ENCODE data around the gene TSNAX.
A peak's percentile ranks its signal among the peaks of the same experiment; 100 is the strongest.

Gene TSNAX, protein sequence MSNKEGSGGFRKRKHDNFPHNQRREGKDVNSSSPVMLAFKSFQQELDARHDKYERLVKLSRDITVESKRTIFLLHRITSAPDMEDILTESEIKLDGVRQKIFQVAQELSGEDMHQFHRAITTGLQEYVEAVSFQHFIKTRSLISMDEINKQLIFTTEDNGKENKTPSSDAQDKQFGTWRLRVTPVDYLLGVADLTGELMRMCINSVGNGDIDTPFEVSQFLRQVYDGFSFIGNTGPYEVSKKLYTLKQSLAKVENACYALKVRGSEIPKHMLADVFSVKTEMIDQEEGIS

DNA sequence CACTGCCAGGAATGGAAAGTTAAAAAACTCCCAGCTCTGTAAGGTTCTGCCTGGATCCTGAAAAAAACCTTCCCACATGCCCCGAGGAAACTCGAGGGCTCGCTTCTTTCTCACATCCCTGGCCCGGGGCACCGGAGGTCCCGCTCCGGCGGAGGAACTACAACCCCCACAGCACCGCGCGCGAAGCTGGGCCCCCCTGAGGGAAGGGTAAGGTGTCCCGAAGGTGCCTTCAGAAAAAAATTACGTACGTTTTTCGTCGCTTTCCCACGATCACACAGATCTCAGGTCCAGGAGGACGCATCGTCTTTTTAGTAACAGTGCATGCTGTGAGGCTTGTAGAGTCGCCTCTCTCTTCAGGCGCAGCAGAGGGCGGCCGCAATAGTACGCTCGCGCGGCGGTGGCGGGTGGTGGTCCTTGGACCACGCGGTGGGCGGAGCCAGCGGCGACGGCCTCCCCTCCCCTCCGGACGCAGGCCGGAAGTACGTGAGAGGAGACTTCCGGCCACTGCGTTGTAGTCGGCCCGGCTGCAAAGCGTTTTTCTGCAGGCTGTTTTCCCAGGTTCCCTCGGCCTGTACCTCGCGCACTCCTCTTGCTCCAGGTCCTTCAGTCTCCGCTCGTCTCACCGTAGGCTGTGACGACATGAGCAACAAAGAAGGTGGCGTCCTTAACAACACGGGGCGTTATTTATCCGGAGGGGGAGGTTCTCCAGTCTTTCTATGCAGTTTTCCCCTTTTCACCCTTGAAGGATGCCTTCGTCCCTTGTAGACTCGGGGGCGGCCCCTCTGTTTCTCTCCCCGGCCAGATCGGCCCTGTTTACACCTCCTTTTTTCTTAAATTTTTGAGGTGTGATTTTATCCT lies at the start of gene TSNAX:
Gene TSNAX, plus strand, starts transcription at position 498 of the 858 bp plus-strand sequence. Its CDS starts 142 bp downstream, at position 640.
- no peak for TF ChIP-seq JUND (IDR thresholded peaks at IDR 0.05; ENCODE audit: low read depth)
- peak; percentile 83 to 97 for DNase-seq (ENCODE audit: low read depth in 1 of 2, low spot score in 1 of 2)
- in situ Hi-C loops (cut with HindIII; ENCODE audit: low pct_unique_long_range_greater_than_20kb, low sequenced_read_pairs): no loop called here

DNA sequence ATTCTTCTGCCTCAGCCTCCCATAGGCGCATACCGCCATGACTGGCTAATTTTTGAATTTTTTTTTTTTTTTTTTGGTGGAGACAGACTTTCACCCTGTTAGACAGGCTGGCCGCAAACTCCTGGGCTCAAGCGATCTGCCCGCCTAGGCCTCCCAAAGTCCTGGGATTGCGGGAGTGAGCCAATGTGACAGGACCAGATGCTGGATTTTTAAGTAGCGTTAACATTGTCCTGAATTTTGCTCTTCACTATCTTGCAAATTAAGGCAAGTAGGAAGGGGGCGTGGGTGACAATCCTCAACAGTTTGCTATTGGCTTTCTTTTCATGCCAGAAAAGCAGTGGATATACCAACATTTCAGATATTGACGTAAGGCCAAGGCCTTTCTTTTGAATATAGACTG lies 49.7 kb upstream of the TSNAX start:
- in situ Hi-C loops (cut with HindIII; ENCODE audit: low pct_unique_long_range_greater_than_20kb, low sequenced_read_pairs): no loop called here
- TF ChIP-seq JUND (IDR thresholded peaks at IDR 0.05; ENCODE audit: low read depth): no peak
- no peak for DNase-seq (ENCODE audit: low read depth in 1 of 2, low spot score in 1 of 2)

DNA sequence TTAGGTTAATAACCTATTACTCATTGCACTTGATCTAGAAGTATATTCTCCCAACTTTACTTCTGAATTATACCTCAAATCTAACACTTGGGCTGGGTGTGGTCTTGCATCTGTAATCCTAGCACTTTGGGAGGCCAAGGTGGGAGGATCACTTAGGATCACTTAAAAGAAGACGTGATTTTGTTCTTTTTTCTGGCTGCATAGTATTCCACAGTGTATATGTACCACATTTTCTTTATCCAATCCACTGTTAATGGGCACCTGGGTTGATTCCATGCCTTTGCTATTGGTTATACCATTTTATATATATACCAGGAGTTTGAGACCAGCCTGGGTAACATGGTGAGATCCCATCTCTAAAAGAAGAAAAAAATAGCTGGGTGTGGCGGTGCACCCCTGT lies 48.5 kb upstream of the TSNAX start:
- no peak for DNase-seq (ENCODE audit: low read depth in 1 of 2, low spot score in 1 of 2)
- in situ Hi-C loops (cut with HindIII; ENCODE audit: low pct_unique_long_range_greater_than_20kb, low sequenced_read_pairs): no loop called here
- TF ChIP-seq JUND (IDR thresholded peaks at IDR 0.05; ENCODE audit: low read depth): no peak

DNA sequence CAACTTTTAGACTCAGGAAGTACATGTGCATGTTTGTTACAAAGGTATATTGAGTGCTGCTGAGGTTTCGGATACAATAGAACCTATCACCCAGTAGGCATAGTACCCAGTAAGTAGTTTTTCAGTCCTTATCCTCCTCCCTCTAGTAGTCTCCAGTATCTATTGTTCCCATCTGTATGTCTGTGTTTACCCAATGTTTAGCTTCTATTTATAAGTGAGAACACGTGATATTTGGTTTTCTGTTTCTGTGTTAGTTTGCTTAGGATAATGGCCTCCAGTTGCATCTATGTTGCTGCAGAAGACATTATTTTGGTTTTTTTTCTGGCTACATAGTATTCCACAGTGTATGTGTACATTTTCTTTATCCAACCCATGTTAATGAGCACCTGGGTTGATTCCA lies 47.2 kb upstream of the TSNAX start:
- no peak for TF ChIP-seq JUND (IDR thresholded peaks at IDR 0.05; ENCODE audit: low read depth)
- in situ Hi-C loops (cut with HindIII; ENCODE audit: low pct_unique_long_range_greater_than_20kb, low sequenced_read_pairs): no loop called here
- DNase-seq (ENCODE audit: low read depth in 1 of 2, low spot score in 1 of 2): peak in 1 of 2 experiments; percentile 52

DNA sequence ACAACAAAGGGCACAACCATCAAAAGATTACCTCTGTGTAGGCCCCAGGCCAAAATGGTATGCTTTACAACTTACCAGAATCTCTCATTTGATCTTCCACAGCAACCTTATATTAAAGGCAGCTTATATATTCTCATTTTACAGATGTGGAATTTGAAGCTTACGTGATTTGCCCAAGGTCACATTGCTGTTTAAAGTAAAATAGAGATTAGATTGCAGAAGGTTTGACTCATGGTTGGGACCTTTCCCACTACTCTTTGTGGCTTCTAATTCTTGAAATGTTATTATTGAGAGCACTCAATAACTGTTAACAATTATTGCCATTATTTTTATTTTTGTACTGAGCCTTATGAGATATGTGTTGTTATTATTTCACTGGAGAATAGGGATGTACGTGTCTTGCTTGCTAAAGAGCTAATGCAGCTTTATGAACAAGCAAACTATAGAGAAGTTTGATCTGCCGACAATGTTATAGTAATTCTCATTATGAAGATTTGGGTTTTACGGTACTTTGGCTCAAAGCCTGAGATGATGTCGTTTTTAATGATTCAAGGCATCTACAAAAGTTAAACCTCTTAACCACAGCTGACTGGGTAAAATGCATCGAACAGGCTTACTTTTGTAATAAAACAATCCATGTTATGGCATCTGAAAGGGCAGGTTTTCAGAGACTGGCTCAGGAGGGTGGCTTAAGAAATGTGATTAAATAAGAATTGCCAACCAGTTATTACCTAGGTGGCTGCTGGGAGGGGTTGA lies 43.3 kb upstream of the TSNAX start:
- no peak for TF ChIP-seq JUND (IDR thresholded peaks at IDR 0.05; ENCODE audit: low read depth)
- no peak for DNase-seq (ENCODE audit: low read depth in 1 of 2, low spot score in 1 of 2)
- in situ Hi-C loops (cut with HindIII; ENCODE audit: low pct_unique_long_range_greater_than_20kb, low sequenced_read_pairs): no loop called here

DNA sequence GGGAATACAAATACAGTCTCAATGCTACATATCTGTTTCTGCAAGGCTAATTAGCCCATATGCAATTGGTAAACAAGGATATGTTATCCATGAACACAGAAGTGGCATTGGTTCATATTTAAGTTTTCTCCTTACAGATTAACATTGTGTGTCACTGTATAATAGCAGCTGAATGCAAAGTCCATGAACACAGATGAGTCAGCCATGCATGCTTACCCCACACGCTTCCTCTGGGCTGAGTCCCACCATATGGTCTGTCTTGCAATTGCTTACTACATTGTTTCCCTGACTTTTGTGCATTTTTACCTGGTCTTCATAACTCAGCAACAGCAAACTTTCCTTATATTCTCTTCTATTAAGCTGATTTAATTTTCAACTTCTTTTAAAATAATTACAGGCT lies 41.5 kb upstream of the TSNAX start:
- in situ Hi-C loops (cut with HindIII; ENCODE audit: low pct_unique_long_range_greater_than_20kb, low sequenced_read_pairs): no loop called here
- DNase-seq (ENCODE audit: low read depth in 1 of 2, low spot score in 1 of 2): no peak
- TF ChIP-seq JUND (IDR thresholded peaks at IDR 0.05; ENCODE audit: low read depth): no peak

DNA sequence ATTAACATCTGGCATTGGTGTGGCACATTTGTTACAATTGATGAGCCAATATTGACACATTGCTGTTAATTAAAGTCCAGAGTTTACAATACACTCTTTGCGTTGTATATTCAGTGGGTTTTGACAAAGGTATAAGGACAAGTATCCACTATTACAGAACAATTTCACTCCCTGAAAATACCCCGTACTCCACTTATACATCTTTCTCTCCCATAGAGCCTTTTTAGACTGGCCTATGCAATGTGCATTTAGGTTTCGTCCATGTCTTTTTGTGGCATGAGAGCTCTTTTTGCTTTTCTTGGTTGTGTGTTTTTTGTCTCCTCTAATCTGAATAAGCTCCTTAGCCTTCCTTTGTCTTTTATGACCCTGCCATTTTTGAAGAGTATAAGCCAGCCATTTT lies 40.6 kb upstream of the TSNAX start:
- TF ChIP-seq JUND (IDR thresholded peaks at IDR 0.05; ENCODE audit: low read depth): no peak
- in situ Hi-C loops (cut with HindIII; ENCODE audit: low pct_unique_long_range_greater_than_20kb, low sequenced_read_pairs): no loop called here
- DNase-seq (ENCODE audit: low read depth in 1 of 2, low spot score in 1 of 2): no peak

DNA sequence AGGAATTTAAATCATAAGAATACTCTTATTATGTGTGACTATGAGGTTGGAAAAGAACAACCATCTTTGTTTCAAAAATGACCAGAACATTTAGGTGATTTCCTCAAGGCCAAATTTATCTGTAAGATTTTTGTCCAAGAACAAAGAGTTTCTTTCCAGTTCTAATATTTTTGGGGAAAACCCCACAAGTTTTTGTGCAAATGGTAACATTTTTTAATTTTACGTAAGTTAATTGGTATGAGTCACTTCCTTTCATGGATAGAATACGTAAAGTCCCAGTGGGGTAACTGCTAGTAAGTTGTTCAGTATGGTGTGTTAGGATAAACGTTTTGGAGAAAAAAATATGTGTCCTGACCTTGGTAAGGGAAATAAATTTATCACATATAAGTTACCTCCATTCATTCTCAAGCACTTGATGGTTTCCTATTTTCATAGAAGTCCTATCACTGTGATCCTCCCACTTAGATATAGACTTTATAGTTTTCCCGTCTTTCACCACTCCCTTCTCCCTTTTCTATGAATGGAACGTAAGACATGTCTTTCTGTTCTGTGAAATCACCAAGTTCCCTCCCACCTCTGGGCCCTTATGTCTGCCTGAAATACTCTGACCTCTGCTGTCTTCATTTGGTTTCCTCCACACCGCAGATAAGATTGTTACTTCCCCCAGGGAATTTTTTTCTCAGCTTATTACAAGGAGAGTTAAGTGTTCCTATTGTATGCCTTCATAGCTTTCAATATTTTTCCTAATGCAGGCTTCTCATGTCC lies 34.9 kb upstream of the TSNAX start:
- in situ Hi-C loops (cut with HindIII; ENCODE audit: low pct_unique_long_range_greater_than_20kb, low sequenced_read_pairs): no loop called here
- no peak for TF ChIP-seq JUND (IDR thresholded peaks at IDR 0.05; ENCODE audit: low read depth)
- DNase-seq (ENCODE audit: low read depth in 1 of 2, low spot score in 1 of 2): no peak

DNA sequence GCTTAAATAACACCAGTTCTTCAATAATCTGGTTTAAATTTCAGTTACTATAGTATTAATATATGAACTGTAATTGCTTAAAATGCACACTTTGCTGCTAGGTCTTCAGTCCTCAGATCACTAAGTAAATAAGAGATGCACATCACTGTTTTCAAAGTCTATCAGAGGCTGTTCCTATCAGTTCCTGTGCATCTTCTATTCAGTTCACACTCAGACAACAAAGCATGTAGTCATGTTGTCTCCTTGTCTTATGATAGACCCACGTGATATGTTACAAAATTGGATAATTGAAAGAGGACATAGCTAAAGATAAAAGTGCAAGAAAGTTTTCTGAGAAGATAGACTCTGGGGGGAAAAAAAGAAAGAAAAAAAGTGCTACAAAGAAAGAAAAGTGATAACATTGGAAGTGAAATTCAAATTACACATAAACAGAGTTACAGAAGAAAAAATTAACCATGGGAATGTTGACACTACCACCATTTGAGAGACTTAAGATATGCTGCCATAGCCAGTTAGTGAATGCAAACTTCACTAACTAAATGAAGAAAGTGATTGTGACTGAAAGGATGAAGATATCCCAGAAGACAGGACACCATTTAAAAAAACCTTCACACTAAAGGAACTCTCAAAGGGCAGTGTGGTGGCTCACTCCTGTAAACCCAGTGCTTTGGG lies 33.9 kb upstream of the TSNAX start:
- no peak for TF ChIP-seq JUND (IDR thresholded peaks at IDR 0.05; ENCODE audit: low read depth)
- in situ Hi-C loops (cut with HindIII; ENCODE audit: low pct_unique_long_range_greater_than_20kb, low sequenced_read_pairs): no loop called here
- DNase-seq (ENCODE audit: low read depth in 1 of 2, low spot score in 1 of 2): no peak

DNA sequence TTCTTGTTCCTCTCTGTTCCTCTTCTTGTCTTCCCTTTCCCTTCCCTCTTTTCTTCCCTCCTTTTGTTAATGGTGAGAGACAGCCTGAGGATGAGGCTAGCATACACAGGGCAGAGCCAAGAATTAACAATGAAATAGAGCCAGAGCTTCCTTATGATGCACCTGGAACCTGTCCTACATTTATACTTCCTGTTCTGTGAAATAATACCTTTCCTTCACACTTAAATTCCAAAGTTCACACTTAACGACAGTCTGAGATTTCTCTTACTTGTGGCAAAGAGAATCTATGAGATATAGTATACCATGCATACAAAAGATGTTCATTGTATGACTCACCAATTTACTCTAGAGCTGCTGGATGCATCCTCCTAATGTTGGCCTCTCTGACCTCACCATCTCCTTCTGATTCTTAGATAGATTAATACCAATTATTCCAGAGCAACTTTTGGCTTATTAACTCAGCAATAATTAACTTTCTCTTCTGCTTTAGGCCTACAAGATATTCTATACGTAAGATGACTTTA lies 30.8 kb upstream of the TSNAX start:
- TF ChIP-seq JUND (IDR thresholded peaks at IDR 0.05; ENCODE audit: low read depth): no peak
- in situ Hi-C loops (cut with HindIII; ENCODE audit: low pct_unique_long_range_greater_than_20kb, low sequenced_read_pairs): no loop called here
- no peak for DNase-seq (ENCODE audit: low read depth in 1 of 2, low spot score in 1 of 2)

DNA sequence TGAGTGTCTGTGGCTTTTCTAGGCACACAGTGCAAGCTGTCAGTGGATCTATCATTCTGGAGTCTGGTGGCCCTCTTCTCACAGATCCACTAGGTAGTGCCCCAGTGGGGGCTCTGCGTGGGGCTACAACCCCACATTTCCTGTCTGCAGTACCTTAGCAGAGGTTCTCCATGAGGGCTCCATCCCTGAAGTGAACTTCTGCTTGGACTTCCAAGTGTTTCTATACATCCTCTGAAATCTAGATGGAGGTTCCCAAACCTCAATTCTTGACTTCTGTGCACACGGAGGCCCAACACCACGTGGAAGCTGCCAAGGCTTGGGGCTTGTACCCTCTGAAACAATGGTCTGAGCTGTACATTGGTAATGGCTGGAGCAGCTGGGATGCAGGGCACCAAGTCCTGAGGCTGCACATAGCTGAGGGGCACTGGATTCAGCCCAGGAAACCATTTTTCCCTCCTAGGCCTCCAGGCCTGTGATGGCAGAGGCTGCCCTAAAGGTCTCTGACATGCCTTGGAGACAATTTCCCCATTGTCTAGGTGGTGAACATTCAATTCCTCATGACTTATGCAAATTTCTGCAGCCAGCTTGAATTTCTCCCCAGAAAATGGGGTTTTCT lies 29.2 kb upstream of the TSNAX start:
- no peak for TF ChIP-seq JUND (IDR thresholded peaks at IDR 0.05; ENCODE audit: low read depth)
- in situ Hi-C loops (cut with HindIII; ENCODE audit: low pct_unique_long_range_greater_than_20kb, low sequenced_read_pairs): no loop called here
- no peak for DNase-seq (ENCODE audit: low read depth in 1 of 2, low spot score in 1 of 2)

Data from T47D (cell line).